K562 (cell line): ENCODE measurements around the gene DPP3. TPM values are rescaled to one million over a fixed set of nuclear protein-coding genes. Genes with fewer than 3 reads are reported as not detected.
"Not testable (repeated sequence)": the region's sequence is repeated elsewhere in the genome, so short reads cannot be mapped to it uniquely, and the experiment has no call there.

Experiments used
- ATF7 ChIP-seq: fragments of 450-650 bp; IDR thresholded peaks from 2 replicates; pipeline ENCODE4 v1.7.1; 2014; ENCODE audit warnings: mild to moderate bottlenecking, moderate library complexity
- CXXC5 ChIP-seq: fragments of 250-450 bp; sonication (Bioruptor Pico); IDR thresholded peaks from 2 replicates; pipeline ENCODE4 v1.8.0; 2022; ENCODE audit warnings: inconsistent platforms, mild to moderate bottlenecking, moderate library complexity
- FOXA3 ChIP-seq, 2 experiments: fragments of 450-650 bp in 1 of 2; sonication (generic) in 1 of 2; formaldehyde crosslinking; IDR thresholded peaks in 1 of 2; conservative IDR thresholded peaks in 1 of 2; 2 replicates each; pipeline versions ENCODE4 v1.4.0 to v1.8.0; 2020 to 2022; ENCODE audit warnings: mild to moderate bottlenecking in 2 of 2, missing genetic modification reagents in 1 of 2
- GTF3C2 ChIP-seq: IDR thresholded peaks from 3 replicates; pipeline ENCODE4 v1.6.1; 2011; ENCODE audit warnings: borderline replicate concordance, mild to moderate bottlenecking, moderate library complexity; ENCODE audit not compliant: insufficient read length; ENCODE audit errors: extremely low read depth
- HDAC2 ChIP-seq: fragments of 450-650 bp; IDR thresholded peaks from 2 replicates; pipeline ENCODE4 v1.6.1; 2016; ENCODE audit warnings: mild to moderate bottlenecking
- KDM1A ChIP-seq, 2 experiments: fragments of 450-650 bp; IDR thresholded peaks; 2 replicates each; pipeline ENCODE4 v1.6.1; 2016; ENCODE audit warnings: mild to moderate bottlenecking in 2 of 2
- KDM5B ChIP-seq: fragments of 200-600 bp; sonication (generic); IDR thresholded peaks from 2 replicates; pipeline ENCODE4 v1.6.1; 2012; ENCODE audit warnings: low read depth, mild to moderate bottlenecking, moderate library complexity, low read length, control low read depth, inconsistent platforms; ENCODE audit not compliant: insufficient replicate concordance
- MEIS2 ChIP-seq: fragments of 450-650 bp; IDR thresholded peaks from 2 replicates; pipeline ENCODE4 v1.6.1; 2014; ENCODE audit warnings: mild to moderate bottlenecking; ENCODE audit not compliant: partially characterized antibody
- MNT ChIP-seq, 2 experiments: fragments of 450-650 bp; conservative IDR thresholded peaks; 2 replicates each; pipeline ENCODE4 v1.6.1; 2017; ENCODE audit warnings: mild to moderate bottlenecking in 2 of 2, moderate library complexity in 2 of 2
- NBN ChIP-seq: fragments of 450-650 bp; IDR thresholded peaks from 2 replicates; pipeline ENCODE4 v1.6.1; 2016; ENCODE audit warnings: low read depth, mild to moderate bottlenecking
- NFE2 ChIP-seq: IDR thresholded peaks from 2 replicates; pipeline ENCODE4 v1.6.1; 2014; ENCODE audit warnings: antibody characterized with exemption, low read depth
- POLR3A ChIP-seq: IDR thresholded peaks from 2 replicates; pipeline ENCODE4 v1.6.1; 2011; ENCODE audit warnings: borderline replicate concordance, mild to moderate bottlenecking, moderate library complexity; ENCODE audit not compliant: insufficient read length, insufficient read depth; ENCODE audit errors: extremely low read depth
- TBP ChIP-seq: optimal IDR thresholded peaks from 2 replicates; pipeline ENCODE3; 2011; ENCODE audit warnings: low read depth, low read length, improper control_type of control experiment
- TFE3 ChIP-seq: fragments of 450-650 bp; formaldehyde crosslinking; IDR thresholded peaks from 2 replicates; pipeline ENCODE4 v1.4.0; 2020; ENCODE audit warnings: mild to moderate bottlenecking, mixed read lengths
- ZEB2 ChIP-seq: fragments of 450-650 bp; IDR thresholded peaks from 2 replicates; pipeline ENCODE4 v1.6.1; 2016
- polyA plus RNA-seq, 8 experiments: library from polyadenylated mRNA; depleted of rRNA in 4 of 8; stranded (reverse) in 5 of 8; unstranded in 3 of 8; fragments of >200 nt; fragmentation: Nextera tagmentation in 2 of 8; fragmentation: Illumina TruSeq in 1 of 8; extraction: Ambion mirVana in 2 of 8; extraction: Trizol in 1 of 8; gene quantifications; 2 replicates each; pipeline versions ENCODE4 v1.2.1 to v1.2.3, GENCODE V29; 2011 to 2014; ENCODE audit warnings: inconsistent platforms in 1 of 8, missing spikeins in 1 of 8
- total RNA-seq, 7 experiments: library from RNA; depleted of rRNA in 6 of 7; stranded (reverse); fragments of >200 nt in 6 of 7; fragmentation: Illumina TruSeq in 2 of 7; extraction: Trizol in 2 of 7; gene quantifications; 2 replicates each; pipeline versions ENCODE4 v1.2.1 to v1.2.3, GENCODE V29; 2011 to 2021; ENCODE audit warnings: low replicate concordance in 1 of 7
- TF ChIP-seq, protein P1 (sequence below), 2 experiments: IDR thresholded peaks in 1 of 2; conservative IDR thresholded peaks in 1 of 2; 2 replicates each; pipeline ENCODE4 v1.6.1; 2016; ENCODE audit warnings: low read depth in 2 of 2, mild to moderate bottlenecking in 1 of 2, missing compliant biosample characterization in 1 of 2, missing genetic modification characterization in 1 of 2, moderate library complexity in 1 of 2

Gene DPP3
- total and polyA plus RNA-seq, 9 of the 15 experiments (the other 6 are each of a cell fraction or from before 2014, with no cell fraction given), result 3.7 to 69.2 (median 43.3) TPM

GRCh38 chr11:66431871-66432329, 48.3 kb upstream of the DPP3 start (continued):
- TF ChIP-seq, protein P1, sequence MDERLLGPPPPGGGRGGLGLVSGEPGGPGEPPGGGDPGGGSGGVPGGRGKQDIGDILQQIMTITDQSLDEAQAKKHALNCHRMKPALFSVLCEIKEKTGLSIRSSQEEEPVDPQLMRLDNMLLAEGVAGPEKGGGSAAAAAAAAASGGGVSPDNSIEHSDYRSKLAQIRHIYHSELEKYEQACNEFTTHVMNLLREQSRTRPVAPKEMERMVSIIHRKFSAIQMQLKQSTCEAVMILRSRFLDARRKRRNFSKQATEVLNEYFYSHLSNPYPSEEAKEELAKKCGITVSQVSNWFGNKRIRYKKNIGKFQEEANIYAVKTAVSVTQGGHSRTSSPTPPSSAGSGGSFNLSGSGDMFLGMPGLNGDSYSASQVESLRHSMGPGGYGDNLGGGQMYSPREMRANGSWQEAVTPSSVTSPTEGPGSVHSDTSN (CRISPR knock-in tag; IDR thresholded peaks at IDR 0.05; ENCODE audit: low read depth), result not testable (repeated sequence)
- TF ChIP-seq, protein P1 (tag; conservative IDR thresholded peaks at IDR 0.05; ENCODE audit: low read depth), result 0 out of 2 replicates have a peak, but pooled peaks have one; percentile 17
- TF ChIP-seq ZEB2 (0 out of 2 replicates have a peak, but pooled peaks have one; percentile 30), GTF3C2 (peak; percentile 53), HDAC2 (peak; percentile 72; the same call in 1 of the 2 replicates), KDM1A (IDR thresholded peaks at IDR 0.05) (peak; percentile 88 to 89), KDM5B (peak; percentile 89), ATF7 (0 out of 2 replicates have a peak, but pooled peaks have one; percentile 17), MNT (conservative IDR thresholded peaks at IDR 0.05) (0 out of 4 replicates have a peak, but pooled peaks of 1 of the 2 experiments have one; percentile 35), MEIS2 (peak; percentile 26), NFE2 (peak; percentile 93), FOXA3 (CRISPR knock-in tag; conservative IDR thresholded peaks at IDR 0.05 in 1 of 2, IDR thresholded peaks at IDR 0.05 in 1 of 2) (peak; percentile 80 to 90), NBN (0 out of 2 replicates have a peak, but pooled peaks have one; percentile 36), POLR3A (peak; percentile 72), TFE3 (CRISPR knock-in tag) (peak; percentile 45; the same call in 1 of the 2 replicates), CXXC5 (peak; percentile 29; the same call in 1 of the 2 replicates), TBP (peak; percentile 78)
- TF ChIP-seq, all 486 proteins: peak for 37; not testable (repeated sequence) for 449
